Measurements from ENCODE around the gene KRT79. TPM values are rescaled to one million over a fixed set of nuclear protein-coding genes. Genes with fewer than 3 reads are reported as not detected.
"Not testable (repeated sequence)": the region's sequence is repeated elsewhere in the genome, so short reads cannot be mapped to it uniquely, and the experiment has no call there.

The KRT79 gene
- 0.10 to 0.31 TPM (median 0.19 TPM) in 3 replicates for total RNA-seq
- long read RNA-seq = 0 reads

GRCh38 chr12:52833922-52834726 is at the start of gene KRT79:
Gene KRT79, minus strand, starts transcription at chr12:52834311. Its CDS starts 51 bp downstream, at chr12:52834260.
- Mint-ChIP-seq H3K9me3 (ENCODE audit: low read depth) (no peaks in the 10 kb centered on the region), H3K27me3 (ENCODE audit: low read depth) (no peaks in the 10 kb centered on the region), H3K4me3 (ENCODE audit: unreplicated experiment) (no peak within 1 kb of the TSS), H3K4me1 (ENCODE audit: low read depth) (peaks cover 27% of the 10 kb centered on the region), H3K27ac (ENCODE audit: unreplicated experiment) (no peak within 1 kb of the TSS), H3K36me3 (ENCODE audit: low read depth) (no peaks in the 10 kb centered on the region)
- TF ChIP-seq CTCF (IDR thresholded peaks at IDR 0.05) = no peak
- DNase-seq (ENCODE audit: low spot score) = peak; percentile 77

GRCh38 chr12:52880499-52880898 is 46.4 kb upstream of the KRT79 start:
- not testable (repeated sequence) for H3K27me3 Mint-ChIP-seq (ENCODE audit: low read depth); DNase-seq (ENCODE audit: low spot score); H3K4me3 Mint-ChIP-seq (ENCODE audit: unreplicated experiment); H3K27ac Mint-ChIP-seq (ENCODE audit: unreplicated experiment); H3K9me3 Mint-ChIP-seq (ENCODE audit: low read depth); H3K36me3 Mint-ChIP-seq (ENCODE audit: low read depth)
- H3K4me1 Mint-ChIP-seq (ENCODE audit: low read depth) = peaks cover 30% of the 10 kb centered on the region

- no peak for DNase-seq (ENCODE audit: low spot score)
- Mint-ChIP-seq H3K4me1 (ENCODE audit: low read depth) (peaks cover 34% of the 10 kb centered on the region), H3K9me3 (ENCODE audit: low read depth) (no peaks in the 10 kb centered on the region), H3K27ac (ENCODE audit: unreplicated experiment) (peak overlapping the region; percentile 74), H3K36me3 (ENCODE audit: low read depth) (no peaks in the 10 kb centered on the region), H3K27me3 (ENCODE audit: low read depth) (no peaks in the 10 kb centered on the region), H3K4me3 (ENCODE audit: unreplicated experiment) (peak overlapping the region; percentile 66)
- TF ChIP-seq CTCF (IDR thresholded peaks at IDR 0.05) = peak; percentile 93
Measured at GRCh38 chr12:52879394-52880351, 45.6 kb upstream of the KRT79 start.

- TF ChIP-seq CTCF (IDR thresholded peaks at IDR 0.05) = no peak
- no peaks in the 10 kb centered on the region for H3K9me3 Mint-ChIP-seq (ENCODE audit: low read depth)
- DNase-seq (ENCODE audit: low spot score) = no peak
- peak overlapping the region; percentile 8 for H3K27ac Mint-ChIP-seq (ENCODE audit: unreplicated experiment)
- H3K4me3 Mint-ChIP-seq (ENCODE audit: unreplicated experiment) = no peak overlapping the region
- no peaks in the 10 kb centered on the region for H3K27me3 Mint-ChIP-seq (ENCODE audit: low read depth)
- no peaks in the 10 kb centered on the region for H3K36me3 Mint-ChIP-seq (ENCODE audit: low read depth)
- H3K4me1 Mint-ChIP-seq (ENCODE audit: low read depth) = peaks cover 42% of the 10 kb centered on the region
Measured at GRCh38 chr12:52878507-52879393, 44.6 kb upstream of the KRT79 start.

GRCh38 chr12:52877242-52877641 is 43.1 kb upstream of the KRT79 start:
- no peak for DNase-seq (ENCODE audit: low spot score)
- TF ChIP-seq CTCF (IDR thresholded peaks at IDR 0.05) = no peak
- H3K9me3 Mint-ChIP-seq (ENCODE audit: low read depth) = no peaks in the 10 kb centered on the region
- no peaks in the 10 kb centered on the region for H3K36me3 Mint-ChIP-seq (ENCODE audit: low read depth)
- no peaks in the 10 kb centered on the region for H3K27me3 Mint-ChIP-seq (ENCODE audit: low read depth)
- H3K4me1 Mint-ChIP-seq (ENCODE audit: low read depth) = peaks cover 57% of the 10 kb centered on the region
- no peak overlapping the region for H3K4me3 Mint-ChIP-seq (ENCODE audit: unreplicated experiment)
- H3K27ac Mint-ChIP-seq (ENCODE audit: unreplicated experiment) = no peak overlapping the region

Data from chondrocyte (in vitro differentiated cells).